Adrenal gland (tissue), 12 donors: ENCODE measurements around the gene GPRIN2. TPM values are rescaled to one million over a fixed set of nuclear protein-coding genes. Genes with fewer than 3 reads are reported as not detected.

Experiments
- DNase-seq, 7 donors: peaks; one replicate each; pipeline ENCODE4 v3.0.0-alpha.2; 2019 to 2020
- H3K27ac ChIP-seq, 5 donors: fragments of 200-600 bp; sonication (generic) in 4 of 5; 1 replicate in 3 of 5; 2 replicates in 2 of 5; pipeline versions ENCODE4 v1.5.1 to v1.8.0; 2016 to 2020; ENCODE audit warnings: mild to moderate bottlenecking in 1 of 5
- H3K27me3 ChIP-seq: fragments of 200-600 bp; 2 replicates; pipeline ENCODE4 v1.8.0; 2021
- H3K36me3 ChIP-seq, 2 donors: fragments of 200-600 bp; replicated peaks in 1 of 2; 1 replicate in 1 of 2; 2 replicates in 1 of 2; pipeline versions ENCODE4 v1.5.1 to v1.8.0; 2018 to 2022
- H3K4me1 ChIP-seq, 2 donors: fragments of 200-600 bp; replicated peaks in 1 of 2; 1 replicate in 1 of 2; 2 replicates in 1 of 2; pipeline versions ENCODE4 v1.5.1 to v1.8.0; 2018 to 2021
- H3K4me3 ChIP-seq, 4 donors: fragments of 200-600 bp; sonication (generic) in 3 of 4; one replicate each; pipeline ENCODE4 v1.5.1; 2016 to 2018
- H3K9me3 ChIP-seq, 3 donors: fragments of 200-600 bp; sonication (generic) in 1 of 3; replicated peaks in 1 of 3; 1 replicate in 2 of 3; 2 replicates in 1 of 3; pipeline versions ENCODE4 v1.5.1 to v1.8.0; 2016 to 2021
- CTCF ChIP-seq, 6 experiments: fragments of 450-650 bp in 4 of 6; fragments of 200-600 bp in 2 of 6; sonication (generic) in 1 of 6; IDR thresholded peaks; 1 replicate in 5 of 6; 2 replicates in 1 of 6; pipeline versions ENCODE4 v1.5.1 to v1.8.0; 2016 to 2021; ENCODE audit warnings: antibody characterized with exemption in 6 of 6, mild to moderate bottlenecking in 2 of 6, moderate library complexity in 1 of 6
- POLR2A ChIP-seq, 2 donors: fragments of 450-650 bp; IDR thresholded peaks; one replicate each; pipeline ENCODE4 v1.6.1; 2017; ENCODE audit warnings: antibody characterized with exemption in 2 of 2, mild to moderate bottlenecking in 2 of 2, moderate library complexity in 1 of 2
- WGBS, 4 donors: extraction: QIAGEN DNeasy Blood & Tissue Kit in 2 of 4; methylation state at CpG; one replicate each; pipeline versions ENCODE4 v1.1.5 to v1.1.7; 2013 to 2017; 5-methylcytosine and 5-hydroxymethylcytosine counted together
- intact Hi-C, 2 donors: fragments of 100-400 bp; cut with DNase I; formaldehyde crosslinking; loops; one replicate each; pipeline versions ENCODE4 v1.14.1 to v1.15.0; 2022 to 2023
- polyA plus RNA-seq, 3 donors: library from polyadenylated mRNA; stranded (reverse); fragments of 200-250 nt in 2 of 3; fragments of 350-450 nt in 1 of 3; fragmentation: Illumina TruSeq in 1 of 3; extraction: RNeasy Lipid Tissue Mini Kit (QIAGEN cat#74804) in 1 of 3; gene quantifications; one replicate each; pipeline ENCODE4 v1.2.3, GENCODE V29; 2013 to 2014
- total RNA-seq, 9 donors: library from RNA; depleted of rRNA in 4 of 9; stranded (reverse); fragments of >200 nt in 4 of 9; fragments of 120-200 nt in 1 of 9; fragmentation: NEBNext Ultra II Directional in 1 of 9; extraction: Animal tissue kit (Norgen Biotek cat#: 25700) in 1 of 9; gene quantifications; one replicate each; pipeline versions ENCODE4 v1.1.0 to v1.2.4, GENCODE V29; 2013 to 2023
- donor health status: healthy with polysubstance abuse.
- donor health status: Bipolar disorder and iron deficiency.
- donor health status: DM: yes; HTN: yes; CAD: no.
- donor health status: DM: no; HTN: no; CAD: no.
- donor health status: DM: no; HTN: no; CAD: no.
- donor health status: DM: yes; HTN: yes; CAD: no.

GPRIN2 gene
- total and polyA plus RNA-seq, 12 donors = 0.17 to 0.56 (median 0.28) TPM; not detected in 7

GRCh38 chr10:46520381-46520780 lies 36.1 kb downstream of the GPRIN2 start:
- Histone ChIP-seq H3K36me3 (no peaks in the 10 kb centered on the region), H3K4me3 (no peak overlapping the region), H3K27me3 (no peaks in the 10 kb centered on the region), H3K9me3 (no peaks in the 10 kb centered on the region), H3K27ac (no peak overlapping the region), H3K4me1 (peaks cover 16 to 17% of the 10 kb centered on the region in 2 donors)
- no peak for TF ChIP-seq POLR2A (IDR thresholded peaks at IDR 0.05)
- no peak for TF ChIP-seq CTCF (IDR thresholded peaks at IDR 0.05)
- DNase-seq = peak in 5 of 7 donors; percentile 6 to 39 (median 12)
- intact Hi-C loops = no loop called here
- 87 to 91% (median 89%) methylated on average over 5 of the region's 5 CpGs for WGBS, 4 donors

GRCh38 chr10:46518028-46518725 lies 38.3 kb downstream of the GPRIN2 start:
- peak in 4 of 7 donors; percentile 5 to 39 (median 12) for DNase-seq
- no peaks in the 10 kb centered on the region for H3K36me3 ChIP-seq
- WGBS, 4 donors = 92 to 93% (median 93%) methylated on average over 6 of the region's 6 CpGs
- TF ChIP-seq CTCF (IDR thresholded peaks at IDR 0.05) (no peak), POLR2A (IDR thresholded peaks at IDR 0.05) (no peak)
- H3K4me3 ChIP-seq = no peak overlapping the region
- no peak overlapping the region for H3K27ac ChIP-seq
- no peaks in the 10 kb centered on the region for H3K4me1 ChIP-seq
- H3K9me3 ChIP-seq = no peaks in the 10 kb centered on the region
- no peaks in the 10 kb centered on the region for H3K27me3 ChIP-seq
- intact Hi-C loops = no loop called here

GRCh38 chr10:46517541-46517940 lies 38.9 kb downstream of the GPRIN2 start:
- H3K4me1 ChIP-seq = no peaks in the 10 kb centered on the region
- H3K36me3 ChIP-seq = no peaks in the 10 kb centered on the region
- H3K27me3 ChIP-seq = no peaks in the 10 kb centered on the region
- 90 to 95% (median 92%) methylated on average over 5 of the region's 5 CpGs for WGBS, 4 donors
- DNase-seq = peak in 4 of 7 donors; percentile 4 to 35 (median 7)
- H3K9me3 ChIP-seq = no peaks in the 10 kb centered on the region
- TF ChIP-seq CTCF (IDR thresholded peaks at IDR 0.05) (no peak), POLR2A (IDR thresholded peaks at IDR 0.05) (no peak)
- H3K4me3 ChIP-seq = no peak overlapping the region
- no peak overlapping the region for H3K27ac ChIP-seq
- intact Hi-C loops = no loop called here

- peak in 5 of 7 donors; percentile 4 to 46 (median 11) for DNase-seq
Observed at GRCh38 chr10:46516660-46517416, 39.6 kb downstream of the GPRIN2 start.

More at GRCh38 chr10:46516660-46517416, 39.6 kb downstream of the GPRIN2 start:
- Histone ChIP-seq H3K27me3 (no peaks in the 10 kb centered on the region), H3K27ac (no peak overlapping the region), H3K4me1 (no peaks in the 10 kb centered on the region), H3K4me3 (no peak overlapping the region), H3K36me3 (no peaks in the 10 kb centered on the region), H3K9me3 (no peaks in the 10 kb centered on the region)
- no peak for TF ChIP-seq CTCF (IDR thresholded peaks at IDR 0.05)
- no peak for TF ChIP-seq POLR2A (IDR thresholded peaks at IDR 0.05)
- WGBS, 4 donors = 74 to 81% (median 79%) methylated on average over 11 of the region's 11 CpGs
- intact Hi-C loops = no loop called here
